Hematopoietic multipotent progenitor cell treated with erythropoietin and hydrocortisone succinate and interleukin-3 and kit ligand, for 17 days (in vitro differentiated cells): Measurements from ENCODE around the gene RHOXF2.
"Not testable (repeated sequence)": the region's sequence is repeated elsewhere in the genome, so short reads cannot be mapped to it uniquely, and the experiment has no call there.

ENCODE experiments used
- DNase-seq: peaks from one replicate; pipeline ENCODE4 v3.0.0-alpha.2; 2015; ENCODE audit warnings: low spot score

RHOXF2 gene, protein sequence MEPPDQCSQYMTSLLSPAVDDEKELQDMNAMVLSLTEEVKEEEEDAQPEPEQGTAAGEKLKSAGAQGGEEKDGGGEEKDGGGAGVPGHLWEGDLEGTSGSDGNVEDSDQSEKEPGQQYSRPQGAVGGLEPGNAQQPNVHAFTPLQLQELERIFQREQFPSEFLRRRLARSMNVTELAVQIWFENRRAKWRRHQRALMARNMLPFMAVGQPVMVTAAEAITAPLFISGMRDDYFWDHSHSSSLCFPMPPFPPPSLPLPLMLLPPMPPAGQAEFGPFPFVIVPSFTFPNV

DNA sequence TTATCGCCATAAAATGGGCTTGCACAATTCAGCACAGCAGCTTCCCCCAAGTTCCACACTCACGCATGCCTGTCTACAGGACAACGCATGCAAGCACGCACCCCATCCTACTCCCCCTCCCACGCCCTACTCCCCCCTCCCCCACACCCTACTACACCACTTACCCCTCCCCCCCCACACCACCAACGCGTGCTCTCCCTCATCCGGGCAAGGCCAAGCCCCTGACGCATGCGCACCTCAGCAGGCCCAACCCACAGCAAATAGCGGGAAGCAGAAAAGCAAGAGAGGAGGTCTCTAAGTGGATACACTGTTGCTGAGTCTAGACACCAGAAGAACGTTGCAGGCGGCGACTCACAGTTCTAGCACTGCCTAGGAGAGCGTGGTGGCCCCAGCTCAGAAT, at the start of gene RHOXF2:
Gene RHOXF2 (plus strand): TSS at position 301 of the 400 bp plus-strand sequence. CDS start 138 bp downstream, outside the sequence.
- DNase-seq = not testable (repeated sequence)

DNA sequence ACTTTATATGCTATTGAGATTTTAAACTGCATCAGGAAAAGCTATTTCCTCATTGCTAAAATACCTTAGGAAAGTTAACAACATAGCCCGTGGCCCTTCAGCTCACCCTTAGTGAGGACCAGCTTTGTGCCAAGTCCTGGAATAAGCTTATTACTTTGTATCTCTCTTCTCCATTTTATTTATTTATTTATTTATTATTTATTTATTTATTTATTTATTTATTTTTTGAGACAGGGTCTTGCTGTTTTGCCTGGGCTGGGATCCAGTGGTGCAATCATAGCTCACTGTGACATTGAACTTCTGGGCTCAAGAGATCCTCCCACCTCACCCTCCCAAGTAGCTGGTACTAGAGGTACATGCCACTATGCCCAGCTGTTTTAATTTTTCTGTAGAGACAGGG, 49.0 kb upstream of the RHOXF2 start:
- no peak for DNase-seq

DNA sequence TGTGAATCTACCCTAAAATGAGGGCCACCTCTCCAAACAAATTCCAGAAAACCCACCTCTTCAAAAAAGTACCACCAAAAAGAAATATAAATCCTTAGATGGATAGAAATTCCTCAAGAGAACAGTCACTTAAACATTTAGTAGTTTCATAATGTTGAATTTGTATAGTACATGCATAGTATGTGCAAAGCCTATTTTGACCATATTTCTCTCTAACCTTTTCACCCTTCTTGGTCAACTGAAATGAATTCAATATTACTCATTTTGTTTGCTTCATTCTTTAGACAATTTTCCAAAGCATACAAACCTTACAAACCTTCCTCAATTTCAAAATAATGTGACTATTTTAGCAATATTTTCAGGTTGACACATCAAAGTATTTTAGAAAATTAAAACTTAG, 46.8 kb upstream of the RHOXF2 start:
- DNase-seq = no peak

DNA sequence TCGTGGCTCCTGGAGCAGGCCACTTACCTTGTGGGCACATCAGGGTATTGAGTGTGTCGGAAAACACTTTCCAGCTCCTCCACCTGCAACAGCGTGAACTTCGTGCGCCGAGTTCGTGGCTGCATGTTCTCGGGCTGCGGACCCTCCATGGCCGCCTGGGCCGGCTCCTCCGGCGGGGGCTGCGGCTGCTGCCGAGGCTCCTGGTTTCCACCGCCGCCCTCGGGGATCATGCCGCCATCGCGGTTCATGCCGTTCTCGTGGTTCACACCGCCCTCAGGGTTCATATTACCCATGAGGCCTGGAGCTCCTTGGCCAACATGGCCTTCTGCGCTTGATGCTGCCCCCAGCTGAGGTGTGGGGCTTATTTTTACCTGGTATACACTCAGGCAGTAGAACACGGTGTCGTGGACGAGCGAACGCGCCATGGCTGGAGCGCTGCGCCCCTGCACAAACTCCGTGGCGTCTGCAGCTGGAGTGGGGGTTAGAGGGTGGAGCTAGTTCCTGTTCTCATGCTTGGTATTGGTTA, 42.9 kb upstream of the RHOXF2 start, which contains the start of gene RHOXF1:
Gene RHOXF1 (minus strand): TSS at position 476 of the 526 bp plus-strand sequence. CDS start 51 bp downstream, at position 425.
- DNase-seq = no peak

DNA sequence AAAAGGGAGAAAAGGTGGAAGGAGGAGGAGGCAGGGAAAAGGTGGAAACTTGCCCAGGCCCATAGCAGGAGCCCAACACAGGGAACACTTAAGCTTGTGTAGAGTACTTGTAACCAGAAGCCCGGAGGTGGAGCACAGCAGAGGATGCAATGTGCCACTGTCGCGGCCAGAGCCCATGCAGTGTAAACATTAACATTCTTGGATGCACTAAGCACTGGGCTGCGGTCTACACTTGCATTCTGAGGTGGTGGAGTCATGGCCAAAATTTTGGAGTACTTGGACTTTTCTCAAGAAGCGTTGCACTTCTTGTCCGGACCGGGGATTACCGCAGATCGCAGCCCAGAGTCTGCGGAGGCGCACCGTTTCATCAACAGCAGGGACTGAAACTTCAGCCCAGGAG, 38.2 kb upstream of the RHOXF2 start:
- no peak for DNase-seq

DNA sequence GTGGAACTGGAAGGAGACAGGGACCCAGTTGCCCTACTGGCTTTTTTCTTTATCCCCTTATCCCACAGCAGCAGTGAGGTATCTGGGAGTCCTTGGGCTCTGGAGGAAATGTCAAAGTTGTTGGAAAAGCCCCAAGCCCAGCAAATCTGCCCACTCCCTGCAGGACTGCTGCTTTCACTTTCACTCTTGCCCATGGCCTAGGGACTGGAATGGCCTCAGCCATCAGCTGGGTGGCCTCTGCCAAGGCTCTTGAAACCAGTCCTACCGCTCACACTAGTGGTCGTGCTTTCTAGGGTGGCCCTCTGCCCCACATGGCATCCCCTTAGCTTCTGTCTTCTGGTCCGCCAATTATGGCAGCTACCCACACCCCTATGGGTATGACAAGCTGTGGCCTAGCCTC, 33.0 kb upstream of the RHOXF2 start:
- DNase-seq = no peak

DNA sequence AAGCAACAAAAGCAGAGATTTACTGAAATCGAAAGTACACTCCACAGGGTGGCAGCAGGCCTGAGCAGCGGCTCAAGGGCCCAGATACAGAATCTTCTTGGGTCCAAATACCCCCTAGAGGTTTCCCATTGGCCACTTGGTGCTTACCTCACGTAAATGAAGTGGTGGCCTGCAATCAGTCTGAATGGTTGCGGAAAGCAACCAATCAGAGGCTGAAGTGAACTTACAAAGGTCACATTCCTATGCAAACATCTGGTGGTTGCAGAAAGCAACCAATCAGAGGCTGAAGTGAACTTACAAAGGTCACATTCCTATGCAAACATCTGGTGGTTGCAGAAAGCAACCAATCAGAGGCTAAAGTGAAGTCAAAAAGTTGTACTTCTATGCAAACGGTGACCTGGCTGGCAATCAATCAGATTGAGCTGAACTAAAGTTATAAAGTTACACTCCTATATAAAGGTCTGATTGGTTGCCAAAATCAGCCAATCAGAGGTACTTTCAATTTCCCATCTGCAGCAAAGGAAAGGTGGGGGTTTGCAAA, 30.0 kb upstream of the RHOXF2 start:
- not testable (repeated sequence) for DNase-seq

DNA sequence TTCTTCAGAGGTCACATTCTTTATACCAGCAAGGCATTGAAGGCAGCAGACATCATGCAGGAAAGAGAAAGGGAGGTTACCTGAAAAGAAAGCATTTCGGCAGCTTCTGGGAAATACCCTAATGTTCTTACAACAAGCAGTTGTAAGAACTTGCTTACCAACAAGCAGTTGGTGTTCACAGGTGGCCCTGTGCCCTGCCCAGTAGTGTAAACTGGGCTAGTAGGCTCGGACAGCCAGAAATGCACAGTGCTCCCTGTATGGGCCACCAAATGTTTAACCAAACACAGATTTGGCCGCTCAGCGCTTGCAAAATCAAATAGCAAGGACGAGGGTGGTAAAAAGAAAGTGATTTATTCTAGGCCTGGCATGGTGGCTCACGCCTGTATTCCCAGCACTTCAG, 22.3 kb upstream of the RHOXF2 start:
- no peak for DNase-seq

DNA sequence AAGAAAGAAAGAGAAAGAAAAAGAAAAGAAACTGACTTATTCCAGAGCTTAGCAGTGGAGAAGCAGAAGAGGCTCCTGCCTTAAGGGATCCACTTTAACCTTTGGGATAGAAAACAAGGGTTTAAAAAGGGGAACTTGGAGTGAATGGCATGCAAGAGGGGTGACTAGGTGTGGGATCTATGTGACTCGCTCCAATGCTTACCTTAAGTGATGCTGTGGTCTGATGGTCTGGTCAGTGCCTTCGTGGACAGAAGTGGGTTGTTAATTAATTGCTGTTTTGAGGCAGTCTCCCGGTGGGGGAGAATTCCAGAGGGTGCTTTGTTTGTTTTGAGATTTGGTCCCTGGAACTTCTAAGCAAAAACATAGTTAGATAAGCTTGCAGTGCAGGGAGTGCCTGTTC, 21.6 kb upstream of the RHOXF2 start:
- DNase-seq = no peak

DNA sequence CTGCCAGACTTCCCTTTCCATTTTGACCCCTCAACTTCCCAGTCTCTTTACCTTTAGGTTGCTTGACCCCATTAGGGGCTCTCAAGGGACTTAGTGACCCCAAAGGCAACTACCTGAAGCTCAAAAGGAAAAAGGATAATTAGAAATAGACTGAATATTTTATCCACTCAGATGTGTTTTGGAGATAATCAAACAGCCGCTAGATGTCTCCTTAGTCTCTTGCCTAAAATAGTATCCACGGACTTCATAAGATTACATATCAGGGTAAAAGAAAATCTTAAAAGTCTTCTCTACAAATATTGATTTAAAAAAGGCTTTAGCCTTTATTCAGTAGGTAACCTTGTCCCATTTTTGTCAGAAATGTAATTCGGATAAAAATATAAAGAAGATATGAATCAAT, 21.0 kb upstream of the RHOXF2 start:
- no peak for DNase-seq

DNA sequence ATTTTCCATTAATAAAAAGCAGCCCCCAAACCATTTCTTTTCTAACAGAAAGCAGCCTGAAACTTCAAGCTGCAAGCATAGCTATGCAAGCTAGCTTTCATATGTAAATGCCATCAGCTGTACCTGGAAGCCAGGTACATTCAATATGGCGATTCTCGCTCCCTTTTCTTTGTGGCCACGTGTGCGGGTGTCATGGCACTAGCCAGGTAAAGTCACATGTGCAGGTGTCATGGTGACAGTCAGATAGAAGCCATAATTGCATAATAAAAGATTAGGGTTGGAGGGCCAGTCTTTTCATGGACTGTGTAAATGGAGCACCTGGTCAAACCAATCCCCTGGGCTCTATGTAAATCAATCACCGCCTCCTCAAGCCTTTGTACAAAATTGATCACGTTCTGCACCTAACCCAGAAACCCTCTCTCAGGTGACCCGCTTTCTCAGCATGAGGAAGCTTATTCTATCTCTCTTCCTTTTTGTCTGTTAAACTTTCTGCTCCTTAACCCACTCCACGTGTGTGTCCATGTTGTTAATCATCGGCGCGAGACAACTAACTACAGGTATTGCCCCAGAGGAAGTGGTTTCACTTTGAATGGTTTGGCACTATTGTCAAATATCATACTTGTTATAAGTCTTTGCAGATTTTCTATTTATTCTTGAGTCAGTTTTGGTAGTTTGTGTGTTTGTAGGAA, 18.0 kb upstream of the RHOXF2 start:
- DNase-seq = no peak

DNA sequence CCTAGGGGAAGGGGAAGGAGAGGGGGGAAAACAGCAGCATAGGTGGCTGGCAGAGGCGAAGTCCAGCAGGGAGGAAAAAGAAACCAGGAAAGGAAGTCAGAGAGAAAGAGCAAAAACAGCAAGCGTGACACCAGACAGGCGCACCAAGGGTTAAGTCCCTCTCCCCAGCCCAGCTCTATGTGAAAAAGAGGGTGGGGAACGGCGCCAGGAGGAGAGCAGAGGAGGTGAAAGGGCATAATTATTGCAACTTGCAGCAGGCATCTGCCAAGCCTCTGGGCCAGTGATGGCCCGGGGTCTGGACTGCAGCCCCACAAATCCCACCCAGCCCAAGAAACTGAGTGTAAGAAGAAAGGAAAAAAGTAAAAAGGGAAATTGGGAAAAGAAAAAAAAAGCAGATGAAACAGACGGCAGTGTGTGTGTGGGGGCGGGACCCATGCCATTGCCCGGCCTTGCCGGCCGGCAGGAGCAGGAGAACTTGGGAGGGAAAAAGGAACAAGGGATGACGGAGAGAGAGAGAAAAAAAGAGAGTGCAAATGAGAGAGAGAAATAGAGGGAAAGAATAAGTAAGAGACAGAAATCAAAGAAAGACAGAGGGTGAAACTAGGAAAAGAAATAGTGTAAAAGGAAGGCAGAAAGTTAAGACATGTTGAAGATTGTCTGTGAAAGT, 14.1 kb upstream of the RHOXF2 start:
- no peak for DNase-seq

DNA sequence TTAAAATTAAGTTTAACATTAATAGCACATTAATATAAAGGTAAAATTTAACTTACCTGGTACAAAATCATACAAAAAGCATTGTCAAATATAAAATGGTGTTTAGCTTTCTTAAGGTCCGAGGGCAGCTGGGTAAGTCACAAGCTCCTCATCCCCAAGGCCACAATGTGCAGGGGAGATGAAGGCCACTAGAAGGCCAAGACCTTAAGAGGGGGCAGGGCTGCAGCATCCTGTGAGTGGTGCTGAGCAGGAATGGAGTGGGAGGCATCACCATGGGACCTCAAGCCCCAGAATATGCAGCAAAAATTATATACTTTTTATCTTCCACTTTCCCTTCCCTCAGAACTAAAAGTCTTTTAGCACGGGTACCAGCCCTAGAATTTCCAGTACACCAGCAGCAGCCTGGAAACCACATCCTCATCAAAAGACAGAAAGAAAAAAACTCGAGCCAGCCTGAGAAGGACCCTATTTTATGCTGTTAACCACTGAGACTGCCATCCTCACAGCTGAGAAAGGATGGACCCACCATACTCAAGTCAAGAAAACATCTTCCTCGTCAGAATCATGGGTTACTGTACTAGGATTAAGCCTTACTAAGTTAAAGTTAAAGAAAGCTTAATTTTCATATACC, 13.0 kb upstream of the RHOXF2 start:
- no peak for DNase-seq

DNA sequence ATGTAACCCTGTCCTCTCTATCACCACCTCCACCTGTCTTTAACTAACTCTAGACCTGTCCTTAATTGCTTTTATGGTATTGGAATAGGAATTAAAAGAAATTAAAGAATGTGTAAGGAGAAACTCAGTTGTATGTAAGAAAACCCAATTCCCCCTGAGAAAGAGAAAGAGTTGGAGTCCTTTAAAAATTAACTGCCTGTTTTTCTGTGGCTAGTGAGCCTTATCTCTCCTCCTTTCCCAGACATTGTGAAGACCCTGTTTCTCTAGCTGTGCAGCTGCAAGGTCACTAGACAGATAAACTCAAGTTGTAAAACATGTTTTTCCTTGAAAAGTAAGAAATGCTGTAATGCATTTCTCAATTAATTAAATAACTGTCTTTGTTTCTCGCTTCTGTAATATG, 12.1 kb upstream of the RHOXF2 start:
- DNase-seq = not testable (repeated sequence)

DNA sequence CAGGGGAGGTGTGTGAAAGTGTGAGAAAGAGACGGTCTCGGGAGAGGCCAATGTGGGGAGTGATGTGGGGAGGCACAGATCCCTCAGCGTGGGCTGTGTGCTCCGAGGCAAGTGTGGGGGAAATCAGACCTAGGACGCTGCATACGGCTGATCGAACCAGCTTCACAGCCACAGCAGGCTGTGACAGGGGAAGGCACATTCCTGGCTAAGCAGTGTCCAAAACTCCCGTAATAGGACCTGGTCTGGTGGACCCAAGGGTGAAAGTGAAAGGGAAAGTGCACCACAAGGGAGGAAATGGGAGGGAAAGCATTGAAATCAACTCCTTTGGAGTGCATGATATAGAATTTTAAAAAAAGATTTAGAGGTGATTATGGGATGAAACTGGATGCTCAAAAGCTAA, 10.9 kb upstream of the RHOXF2 start:
- no peak for DNase-seq

DNA sequence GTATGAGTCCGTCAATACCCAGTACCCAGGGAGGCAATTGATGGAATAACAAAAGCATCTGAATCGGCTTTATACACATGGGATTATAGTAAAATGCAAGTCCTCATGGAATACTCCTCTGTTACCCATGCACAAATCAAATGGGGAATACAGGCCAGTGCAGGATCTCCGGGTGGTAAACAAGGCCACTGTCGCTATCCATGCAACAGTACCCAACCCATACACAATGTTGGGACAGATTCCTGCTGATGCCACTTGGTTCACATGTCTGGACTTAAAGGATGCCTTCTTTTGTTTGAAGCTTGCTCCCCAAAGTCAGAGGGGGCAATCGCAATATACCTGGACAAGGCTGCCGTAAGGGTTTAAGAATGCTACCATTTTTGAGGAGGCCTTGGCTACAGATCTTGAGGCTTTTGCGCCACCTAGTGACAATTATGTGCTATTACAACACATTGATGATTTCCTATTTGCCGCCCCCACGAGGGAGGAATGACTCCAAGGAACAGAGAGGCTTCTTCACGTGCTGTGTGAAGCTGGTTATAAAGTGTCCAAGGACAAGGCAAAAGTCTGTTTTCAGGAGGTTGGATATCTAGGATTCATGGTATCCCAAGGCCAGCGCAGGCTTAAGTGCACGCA, 8.2 kb upstream of the RHOXF2 start:
- not testable (repeated sequence) for DNase-seq

DNA sequence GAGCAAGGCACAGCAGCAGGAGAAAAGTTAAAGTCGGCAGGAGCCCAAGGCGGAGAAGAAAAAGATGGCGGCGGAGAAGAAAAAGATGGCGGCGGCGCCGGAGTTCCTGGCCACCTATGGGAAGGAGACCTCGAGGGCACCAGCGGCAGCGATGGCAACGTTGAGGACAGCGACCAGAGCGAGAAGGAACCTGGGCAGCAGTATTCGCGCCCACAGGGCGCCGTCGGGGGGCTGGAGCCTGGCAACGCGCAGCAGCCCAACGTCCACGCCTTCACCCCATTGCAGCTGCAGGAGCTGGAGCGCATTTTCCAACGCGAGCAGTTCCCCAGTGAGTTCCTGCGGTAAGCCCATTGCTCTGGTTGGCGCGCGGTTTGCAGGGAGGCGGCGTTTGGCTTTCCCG, 673 bp downstream of the RHOXF2 start:
- not testable (repeated sequence) for DNase-seq

DNA sequence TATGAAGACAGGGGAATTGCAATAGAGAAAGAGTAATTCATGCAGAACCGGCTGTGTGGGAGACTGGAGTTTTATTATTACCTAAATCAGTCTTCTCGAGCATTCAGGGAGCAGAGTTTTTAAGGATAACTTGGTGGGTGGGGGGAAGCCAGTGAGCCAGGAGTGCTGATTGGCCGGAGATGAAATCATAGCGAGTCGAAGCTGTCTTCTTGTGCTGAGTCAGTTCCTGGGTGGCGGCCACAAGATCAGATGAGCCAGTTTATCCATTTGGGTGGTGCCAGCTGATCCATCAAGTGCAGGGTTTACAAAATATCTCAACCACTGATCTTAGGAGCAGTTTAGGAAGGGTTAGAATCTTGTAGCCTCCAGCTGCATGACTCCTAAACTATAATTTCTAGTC, 34.8 kb downstream of the RHOXF2 start:
- DNase-seq = not testable (repeated sequence)

DNA sequence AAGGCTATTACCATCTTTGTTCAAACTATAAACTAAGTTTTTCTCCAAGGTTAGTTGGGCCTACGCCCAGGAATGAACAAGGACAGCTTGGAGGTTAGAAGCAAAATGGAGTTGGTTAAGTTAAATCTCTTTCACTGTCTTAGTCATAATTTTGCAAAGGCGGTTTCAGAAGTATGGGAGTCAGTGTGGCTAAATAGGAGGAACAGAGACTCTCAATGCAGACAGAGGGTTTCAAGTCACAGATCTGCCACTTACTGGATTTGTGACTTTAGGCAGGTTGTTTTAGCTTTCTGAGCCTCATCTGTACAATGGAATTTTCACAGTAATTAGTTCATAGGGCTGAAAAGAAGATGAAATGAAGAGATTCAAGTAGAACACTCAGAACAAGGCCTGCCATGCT, 35.3 kb downstream of the RHOXF2 start:
- not testable (repeated sequence) for DNase-seq

DNA sequence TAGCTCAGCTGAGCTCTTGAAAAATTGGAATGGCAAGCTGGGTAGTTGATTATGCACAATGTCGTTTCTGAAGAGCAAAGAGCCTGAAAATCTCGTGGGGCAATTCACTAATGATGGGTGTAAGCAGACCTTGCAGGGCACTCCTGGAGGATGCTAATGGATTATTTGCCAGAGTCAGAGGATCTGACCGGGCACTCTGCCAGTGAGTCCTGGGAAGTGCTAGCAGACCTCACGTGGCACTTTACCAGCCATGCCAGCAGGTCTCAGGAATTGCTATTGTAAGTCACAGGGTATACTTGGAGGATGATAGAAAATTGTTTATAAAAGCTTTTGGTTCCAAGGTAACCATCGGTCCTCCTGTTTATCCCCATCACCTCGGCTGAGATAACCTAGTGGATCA, 37.4 kb downstream of the RHOXF2 start:
- DNase-seq = not testable (repeated sequence)

DNA sequence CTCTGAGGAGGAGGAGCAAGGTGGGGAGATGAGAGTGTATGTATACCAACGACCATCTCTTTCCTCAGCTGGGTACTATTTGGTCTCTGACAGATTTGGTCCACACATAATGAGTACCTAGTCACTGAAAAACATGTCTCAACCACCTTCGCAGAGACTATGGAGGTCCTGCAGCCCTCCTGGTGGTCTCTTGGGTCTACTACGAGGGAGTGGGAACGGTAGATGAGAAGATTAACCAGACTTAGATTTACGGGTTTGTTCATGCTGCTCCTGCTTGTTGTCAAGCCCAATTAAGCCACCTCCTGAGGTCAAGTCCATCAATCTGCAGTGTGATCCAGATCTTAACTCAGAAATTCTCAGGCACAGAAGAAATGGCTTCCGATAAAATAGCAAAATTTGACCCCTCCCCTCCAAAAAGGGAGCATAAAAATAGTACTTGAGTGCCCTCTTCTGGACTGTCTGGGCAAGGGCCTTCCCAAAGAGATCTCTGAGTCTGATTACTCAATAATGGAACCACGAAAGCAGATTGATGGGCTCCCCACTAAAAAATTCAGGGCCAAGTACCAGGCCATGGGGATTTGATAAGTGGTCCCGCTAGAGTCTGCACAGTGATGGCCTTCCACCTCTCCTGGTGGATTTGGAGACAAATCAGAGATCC, 38.3 kb downstream of the RHOXF2 start:
- not testable (repeated sequence) for DNase-seq
